Measurements from ENCODE around the gene SLC35E4.
A peak's percentile ranks its signal among the peaks of the same experiment; 100 is the strongest.
"Not testable (repeated sequence)": the region's sequence is repeated elsewhere in the genome, so short reads cannot be mapped to it uniquely, and the experiment has no call there.

Gene SLC35E4

GRCh38 chr22:30652852-30653251 lies 17.3 kb downstream of the SLC35E4 start:
- no peak for DNase-seq

DNA sequence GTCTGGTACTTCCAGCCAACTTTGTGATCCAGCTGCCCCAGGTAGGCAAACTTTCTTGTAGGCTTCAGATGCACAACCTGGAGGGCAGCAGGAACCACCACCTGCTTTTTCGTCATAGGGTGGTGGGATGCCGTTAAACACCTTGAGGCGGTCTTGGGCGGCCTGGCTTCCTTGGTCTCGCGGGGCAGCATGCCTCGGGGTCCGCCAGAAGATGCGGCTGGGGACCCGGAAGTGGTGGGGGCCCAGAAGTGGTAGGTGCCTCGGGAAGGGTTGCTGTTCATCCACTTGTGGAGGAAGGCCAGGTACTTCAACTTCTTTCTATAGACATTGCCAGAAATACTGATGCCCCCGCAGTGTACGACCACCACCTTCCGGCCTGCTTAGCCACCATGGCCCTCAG lies 18.8 kb downstream of the SLC35E4 start:
- no peak for DNase-seq

GRCh38 chr22:30655532-30655931 lies 20.0 kb downstream of the SLC35E4 start:
- no peak for DNase-seq

GRCh38 chr22:30662040-30662439 lies 26.5 kb downstream of the SLC35E4 start:
- DNase-seq: no peak

DNA sequence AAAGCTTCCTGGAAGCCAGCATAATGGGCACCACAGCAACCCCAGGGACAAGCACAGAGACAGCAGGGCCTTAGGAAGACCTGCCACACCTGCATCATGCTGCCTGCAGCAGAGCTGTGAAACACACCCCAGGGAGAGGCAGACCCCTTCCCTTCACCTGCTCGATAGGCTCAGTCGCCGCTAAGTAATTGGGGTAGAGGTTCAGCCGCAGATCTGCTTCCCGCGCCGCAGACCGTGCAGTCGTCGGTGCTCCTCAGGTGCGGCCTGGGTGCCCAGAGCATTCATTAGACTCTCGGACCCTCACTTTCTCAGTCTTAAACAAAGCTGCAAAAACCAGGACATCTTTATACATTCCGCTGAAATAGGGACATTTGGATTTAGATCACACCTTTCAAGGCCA lies 29.2 kb downstream of the SLC35E4 start:
- no peak for DNase-seq

GRCh38 chr22:30665266-30665665 lies 29.7 kb downstream of the SLC35E4 start:
- DNase-seq: no peak

GRCh38 chr22:30665786-30666185 lies 30.2 kb downstream of the SLC35E4 start:
- no peak for DNase-seq

GRCh38 chr22:30667107-30667493 lies 31.5 kb downstream of the SLC35E4 start:
- DNase-seq: no peak

GRCh38 chr22:30667494-30668385 lies 32.2 kb downstream of the SLC35E4 start, which contains the start of gene DUSP18:
Gene DUSP18 (minus strand): TSS chr22:30667875. CDS start chr22:30664003, 3,872 bp downstream.
- peak; percentile 89 for DNase-seq

- no peak for DNase-seq
These were observed 32.8 kb downstream of the SLC35E4 start for GRCh38 chr22:30668386-30668710.

GRCh38 chr22:30671071-30671470 lies 35.5 kb downstream of the SLC35E4 start:
- no peak for DNase-seq

DNA sequence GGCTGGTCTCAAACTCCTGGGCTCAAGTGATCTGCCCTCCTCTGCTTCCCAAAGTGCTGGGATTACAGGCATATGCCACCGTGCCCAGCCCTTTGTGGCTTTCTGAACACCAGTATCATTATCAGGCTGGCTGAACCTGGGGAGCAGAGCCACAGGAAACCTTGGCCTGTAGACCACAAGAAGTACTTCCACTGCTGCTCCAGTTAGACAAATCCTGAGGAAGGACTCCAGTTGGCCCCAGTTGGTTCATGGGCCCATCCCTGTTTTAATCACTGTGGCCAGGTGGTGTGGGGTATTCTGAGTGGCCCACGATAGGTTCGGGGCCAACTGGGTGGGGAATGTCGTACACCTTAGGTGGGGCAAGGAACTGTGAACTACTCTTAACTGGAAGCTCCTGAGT lies 37.6 kb downstream of the SLC35E4 start:
- DNase-seq: no peak

- DNase-seq: no peak
These were observed 38.9 kb downstream of the SLC35E4 start for GRCh38 chr22:30674482-30674881.

GRCh38 chr22:30675436-30675835 lies 39.9 kb downstream of the SLC35E4 start:
- DNase-seq: no peak

DNA sequence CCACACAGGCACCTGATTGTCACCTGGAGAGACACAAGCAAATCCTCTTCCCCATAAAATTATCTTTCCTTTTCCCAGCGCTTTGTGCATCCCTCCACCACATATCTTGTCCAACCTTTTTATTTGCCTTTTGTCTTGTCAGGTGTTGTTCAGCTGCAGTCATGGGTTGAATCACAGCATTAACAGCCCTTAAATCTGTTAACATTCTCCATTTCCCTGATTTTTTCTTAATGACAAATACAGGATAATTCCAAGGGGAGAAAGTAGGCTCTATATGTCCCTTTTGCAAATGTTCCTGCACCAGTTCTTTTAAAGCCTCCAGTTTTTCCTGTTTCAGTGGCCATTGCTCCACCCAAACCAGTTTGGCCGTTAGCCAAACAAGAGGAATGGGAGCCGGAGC lies 41.0 kb downstream of the SLC35E4 start:
- DNase-seq: not testable (repeated sequence)

- DNase-seq: not testable (repeated sequence)
These were observed 44.5 kb downstream of the SLC35E4 start for GRCh38 chr22:30679895-30680690.

- DNase-seq: no peak
These were observed 45.6 kb downstream of the SLC35E4 start for GRCh38 chr22:30680991-30681770.

DNA sequence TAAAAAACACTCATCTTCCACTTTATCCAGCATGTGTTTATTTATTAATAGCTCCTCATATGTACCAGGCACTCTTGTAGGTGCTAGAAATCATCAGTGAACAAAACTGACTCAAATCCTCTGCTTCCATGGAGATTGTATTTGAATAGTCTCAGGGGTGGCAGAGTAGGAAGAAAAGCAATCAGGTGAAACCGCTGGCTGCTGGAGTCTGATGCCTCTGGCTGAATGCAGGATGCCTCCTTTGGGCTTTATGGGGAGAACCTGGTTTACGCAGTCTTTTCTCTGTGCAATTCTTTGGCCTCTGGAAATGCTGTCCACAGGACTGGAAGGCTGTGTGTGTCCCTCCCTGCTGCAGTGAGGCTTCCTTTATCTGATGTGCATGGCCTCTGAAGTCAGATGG lies 46.2 kb downstream of the SLC35E4 start:
- no peak for DNase-seq

GRCh38 chr22:30685178-30685577 lies 49.6 kb downstream of the SLC35E4 start:
- DNase-seq: no peak

DNA sequence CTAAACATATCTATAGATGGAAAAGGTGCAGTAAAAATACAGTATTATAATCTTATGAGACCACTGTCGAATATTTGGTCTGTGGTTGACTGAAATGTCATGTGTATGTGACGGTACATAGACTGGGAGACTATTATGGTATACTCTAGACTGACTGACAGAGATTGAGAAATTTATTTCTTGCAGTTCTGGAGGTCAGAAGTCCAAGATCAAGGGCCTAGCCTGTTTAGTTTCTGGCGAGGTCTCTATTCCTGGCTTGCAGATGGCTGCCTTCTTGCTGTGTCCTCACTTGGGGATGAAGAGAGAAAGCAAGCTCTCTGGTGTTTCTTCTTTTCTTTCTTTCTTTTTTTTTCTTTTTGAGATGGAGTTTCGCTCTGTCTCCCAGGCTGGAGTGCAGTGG lies 51.8 kb downstream of the SLC35E4 start:
- DNase-seq: no peak

DNA sequence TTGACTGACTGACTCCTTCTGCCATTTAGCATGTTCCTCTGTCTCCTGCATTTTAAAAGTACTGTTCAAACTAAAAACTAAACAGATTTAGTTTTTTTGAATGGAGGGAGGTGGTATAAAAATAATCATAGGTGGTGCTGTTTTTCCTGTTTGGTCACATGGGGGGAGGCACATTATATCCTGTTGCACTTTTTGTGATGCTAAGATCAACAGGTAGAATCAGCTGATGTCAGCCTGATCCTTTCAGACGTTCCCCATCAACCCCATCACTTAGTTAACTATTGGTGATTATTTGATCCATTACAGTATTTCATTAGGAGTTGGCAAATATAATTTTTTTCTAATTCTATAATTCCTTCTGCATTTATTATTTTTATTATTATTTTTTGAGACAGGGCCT lies 54.0 kb downstream of the SLC35E4 start:
- DNase-seq: no peak

DNA sequence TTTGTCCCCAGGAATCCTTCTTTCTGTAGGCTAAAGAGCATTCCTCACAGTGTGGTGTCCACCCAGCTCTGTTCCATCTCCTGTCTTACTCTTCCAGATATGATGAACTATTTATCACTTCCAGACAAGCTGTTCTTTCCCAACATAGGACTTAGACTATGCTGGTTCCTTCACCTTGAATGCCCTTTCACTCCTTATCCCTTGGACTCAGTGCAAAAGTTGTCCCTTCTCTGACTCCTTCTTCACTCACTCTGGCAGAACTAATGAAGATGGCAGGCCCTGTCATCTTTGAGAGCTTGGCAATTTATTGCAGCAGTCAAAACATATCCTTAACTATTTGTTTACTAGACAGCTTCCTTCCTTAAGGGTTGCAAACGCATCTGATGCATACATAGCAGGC lies 55.6 kb downstream of the SLC35E4 start:
- DNase-seq: no peak

- no peak for DNase-seq
These were observed 58.6 kb downstream of the SLC35E4 start for GRCh38 chr22:30694171-30694639.

All from NK-92 treated with Interleukin-12 subunit alpha and Interleukin-12 subunit beta, amount 100 ng/mL, for 24 hours (cell line).